Psoas muscle (tissue), 8 donors: Measurements from ENCODE around the gene BLVRA. TPM values are rescaled to one million over a fixed set of nuclear protein-coding genes. Genes with fewer than 3 reads are reported as not detected.

Source experiments
- ATAC-seq, 4 donors: fragments of 200-7000 bp; cut with Tn5 transposase; one replicate each; pipeline ENCODE4 v1.9.1; 2020; ENCODE audit warnings: moderate library complexity in 3 of 4, mild to moderate bottlenecking in 2 of 4
- DNase-seq, 2 donors: peaks; one replicate each; pipeline ENCODE4 v3.0.0-alpha.2; 2020
- H3K27ac ChIP-seq: fragments of 200-600 bp; one replicate; pipeline ENCODE4 v1.8.0; 2022
- H3K27me3 ChIP-seq, 3 donors: fragments of 200-600 bp in 1 of 3; one replicate each; pipeline versions ENCODE4 v1.6.1 to v1.8.0; 2013 to 2022; ENCODE audit warnings: low read length in 2 of 3, mild to moderate bottlenecking in 2 of 3, moderate library complexity in 1 of 3; ENCODE audit not compliant: insufficient read depth in 3 of 3
- H3K36me3 ChIP-seq, 2 donors: fragments of 200-600 bp in 1 of 2; one replicate each; pipeline versions ENCODE4 v1.6.1 to v1.8.0; 2013 to 2022; ENCODE audit warnings: low read depth in 1 of 2, mild to moderate bottlenecking in 1 of 2, moderate library complexity in 1 of 2; ENCODE audit not compliant: insufficient read depth in 1 of 2
- H3K4me1 ChIP-seq: fragments of 200-600 bp; one replicate; pipeline ENCODE4 v1.8.0; 2022
- H3K4me3 ChIP-seq: fragments of 200-600 bp; one replicate; pipeline ENCODE4 v1.8.0; 2022; ENCODE audit warnings: mild to moderate bottlenecking
- H3K9me3 ChIP-seq: fragments of 200-600 bp; one replicate; pipeline ENCODE4 v1.8.0; 2022
- WGBS, 3 donors: extraction: QIAGEN DNeasy Blood & Tissue Kit; methylation state at CpG; one replicate each; pipeline versions ENCODE4 v1.1.6 to v1.1.7; 2013; 5-methylcytosine and 5-hydroxymethylcytosine counted together
- intact Hi-C, 2 donors: fragments of 100-400 bp; cut with DNase I; formaldehyde crosslinking; loops; one replicate each; pipeline versions ENCODE4 v1.11.0 to v1.14.2; 2022
- polyA plus RNA-seq, 3 donors: library from polyadenylated mRNA; stranded (reverse); fragments of 200-250 nt; gene quantifications; one replicate each; pipeline ENCODE4 v1.2.3, GENCODE V29; 2013
- total RNA-seq, 4 donors: library from RNA; stranded (reverse); fragmentation: NEBNext Ultra II Directional in 2 of 4; extraction: Animal tissue kit (Norgen Biotek cat#: 25700) in 2 of 4; gene quantifications; one replicate each; pipeline versions ENCODE4 v1.2.1 to v1.2.4, GENCODE V29; 2021 to 2023
- TF ChIP-seq, protein P1 (sequence below): fragments of 200-600 bp; IDR thresholded peaks from one replicate; pipeline ENCODE4 v1.8.0; 2022; ENCODE audit warnings: antibody characterized with exemption
- donor health status: healthy with polysubstance abuse.
- donor health status: DM: no; HTN: no; CAD: no; lungs with moderate emphysema.
- donor health status: Bipolar disorder and iron deficiency.
- donor health status: healthy.
- donor health status: DM: yes; HTN: yes; CAD: no.
- donor health status: DM: no; HTN: no; CAD: no.
- donor health status: DM: no; HTN: no; CAD: no.
- donor health status: DM: yes; HTN: yes; CAD: no.

The BLVRA gene
- total and polyA plus RNA-seq, 7 donors: 35.8 to 52.9 (median 41.9) TPM

DNA sequence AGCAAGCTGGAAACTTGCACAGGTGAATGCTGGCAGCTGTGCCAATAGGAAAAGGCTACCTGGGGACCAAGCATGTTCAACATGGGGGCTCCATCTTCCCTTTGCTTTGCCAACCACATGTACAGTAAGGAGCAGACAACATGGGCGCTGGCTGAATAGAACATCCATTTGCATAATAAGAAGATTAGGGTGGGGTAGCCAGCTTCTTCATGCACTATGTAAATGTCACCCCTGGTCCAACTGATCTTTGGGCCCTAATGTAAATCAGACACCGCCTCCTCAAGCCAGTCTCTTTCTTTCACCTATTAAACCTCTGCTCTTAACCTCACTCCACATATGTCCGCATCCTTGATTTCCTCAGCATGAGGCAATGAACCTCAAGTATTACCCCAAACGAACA, 84.8 kb downstream of the BLVRA start:
- H3K4me1 ChIP-seq: no peaks in the 10 kb centered on the region
- H3K4me3 ChIP-seq: no peak overlapping the region
- H3K27ac ChIP-seq: no peak overlapping the region
- no peaks in the 10 kb centered on the region for H3K27me3 ChIP-seq
- TF ChIP-seq, protein P1, sequence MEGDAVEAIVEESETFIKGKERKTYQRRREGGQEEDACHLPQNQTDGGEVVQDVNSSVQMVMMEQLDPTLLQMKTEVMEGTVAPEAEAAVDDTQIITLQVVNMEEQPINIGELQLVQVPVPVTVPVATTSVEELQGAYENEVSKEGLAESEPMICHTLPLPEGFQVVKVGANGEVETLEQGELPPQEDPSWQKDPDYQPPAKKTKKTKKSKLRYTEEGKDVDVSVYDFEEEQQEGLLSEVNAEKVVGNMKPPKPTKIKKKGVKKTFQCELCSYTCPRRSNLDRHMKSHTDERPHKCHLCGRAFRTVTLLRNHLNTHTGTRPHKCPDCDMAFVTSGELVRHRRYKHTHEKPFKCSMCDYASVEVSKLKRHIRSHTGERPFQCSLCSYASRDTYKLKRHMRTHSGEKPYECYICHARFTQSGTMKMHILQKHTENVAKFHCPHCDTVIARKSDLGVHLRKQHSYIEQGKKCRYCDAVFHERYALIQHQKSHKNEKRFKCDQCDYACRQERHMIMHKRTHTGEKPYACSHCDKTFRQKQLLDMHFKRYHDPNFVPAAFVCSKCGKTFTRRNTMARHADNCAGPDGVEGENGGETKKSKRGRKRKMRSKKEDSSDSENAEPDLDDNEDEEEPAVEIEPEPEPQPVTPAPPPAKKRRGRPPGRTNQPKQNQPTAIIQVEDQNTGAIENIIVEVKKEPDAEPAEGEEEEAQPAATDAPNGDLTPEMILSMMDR: no peak
- H3K9me3 ChIP-seq: no peaks in the 10 kb centered on the region
- WGBS, 3 donors: 93 to 96% (median 94%) methylated on average over 4 of the region's 4 CpGs
- no peak for DNase-seq
- intact Hi-C loops: no loop called here
- no peak for ATAC-seq
- H3K36me3 ChIP-seq: no peaks in the 10 kb centered on the region

DNA sequence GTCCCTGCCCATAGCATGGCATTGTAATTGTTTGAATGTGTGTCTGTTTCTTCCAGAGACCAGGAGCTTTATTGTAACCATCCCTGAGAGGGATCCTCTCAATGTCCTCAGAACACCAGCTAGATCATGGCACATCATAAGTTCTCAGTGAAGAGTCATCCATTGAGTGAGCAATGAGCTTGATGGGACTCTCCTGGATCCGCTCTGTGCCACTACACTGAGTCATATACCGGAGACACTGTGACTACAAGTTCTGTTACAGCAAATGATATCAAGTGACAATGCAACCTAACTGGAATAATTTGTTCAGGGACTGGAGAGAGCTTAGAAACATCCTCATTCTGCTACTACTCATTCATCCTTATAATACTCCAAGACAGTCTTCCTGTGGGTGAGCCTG, 85.8 kb downstream of the BLVRA start:
- no peak for DNase-seq
- no peaks in the 10 kb centered on the region for H3K9me3 ChIP-seq
- no peaks in the 10 kb centered on the region for H3K36me3 ChIP-seq
- no peak for ATAC-seq
- no peaks in the 10 kb centered on the region for H3K27me3 ChIP-seq
- 85 to 90% (median 87%) methylated on average over 2 of the region's 2 CpGs for WGBS, 3 donors
- no peaks in the 10 kb centered on the region for H3K4me1 ChIP-seq
- no peak overlapping the region for H3K4me3 ChIP-seq
- TF ChIP-seq, protein P1: no peak
- no peak overlapping the region for H3K27ac ChIP-seq
- intact Hi-C loops: no loop called here

DNA sequence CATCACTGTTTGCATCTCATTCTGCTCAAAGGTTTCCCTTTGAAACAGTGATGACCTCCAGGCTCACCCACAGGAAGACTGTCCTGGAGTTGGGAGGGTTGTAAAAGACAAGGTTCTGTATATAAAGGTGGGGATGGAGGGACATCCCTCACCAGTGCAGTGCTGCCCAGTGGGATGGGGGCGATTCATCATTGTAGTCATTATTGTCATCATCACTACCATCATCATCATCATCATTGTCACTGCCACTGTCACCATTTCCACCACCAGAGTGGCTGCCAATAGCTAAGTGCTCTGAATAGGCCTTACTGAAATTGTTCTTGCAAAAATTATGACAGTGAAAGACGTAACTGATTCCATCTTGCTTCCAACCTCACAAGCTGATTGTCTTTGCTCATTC, 86.2 kb downstream of the BLVRA start:
- Histone ChIP-seq H3K36me3 (no peaks in the 10 kb centered on the region), H3K4me1 (no peaks in the 10 kb centered on the region), H3K4me3 (no peak overlapping the region), H3K27ac (no peak overlapping the region), H3K27me3 (no peaks in the 10 kb centered on the region), H3K9me3 (no peaks in the 10 kb centered on the region)
- TF ChIP-seq, protein P1: no peak
- DNase-seq (no peak), ATAC-seq (no peak)
- intact Hi-C loops: no loop called here
- WGBS, 3 donors: 80 to 82% (median 81%) methylated on average over 2 of the region's 2 CpGs

DNA sequence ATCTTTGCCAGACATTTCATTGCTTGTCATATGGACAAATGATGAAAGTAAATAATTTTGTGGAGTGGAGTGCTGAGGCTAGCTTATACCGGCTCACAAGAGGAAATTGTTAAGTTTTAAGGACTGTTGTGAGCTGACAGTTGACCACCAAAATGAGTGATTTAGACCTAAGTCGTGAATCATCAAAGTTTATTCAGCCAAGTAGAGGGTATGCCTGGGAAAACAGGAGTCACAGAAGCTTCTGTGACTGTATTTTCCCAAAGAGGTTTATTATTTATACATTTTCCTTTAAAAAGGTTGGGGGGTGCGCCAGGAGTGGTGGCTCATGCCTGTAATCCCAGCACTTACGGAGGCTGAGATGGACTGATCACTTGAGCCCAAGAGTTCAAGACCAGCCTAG, 89.0 kb downstream of the BLVRA start:
- ATAC-seq (no peak), DNase-seq (no peak)
- Histone ChIP-seq H3K4me1 (no peaks in the 10 kb centered on the region), H3K9me3 (no peaks in the 10 kb centered on the region), H3K27me3 (no peaks in the 10 kb centered on the region), H3K4me3 (no peak overlapping the region), H3K36me3 (no peaks in the 10 kb centered on the region), H3K27ac (no peak overlapping the region)
- 54 to 66% (median 61%) methylated on average over 4 of the region's 4 CpGs for WGBS, 3 donors
- intact Hi-C loops: no loop called here
- TF ChIP-seq, protein P1: no peak

DNA sequence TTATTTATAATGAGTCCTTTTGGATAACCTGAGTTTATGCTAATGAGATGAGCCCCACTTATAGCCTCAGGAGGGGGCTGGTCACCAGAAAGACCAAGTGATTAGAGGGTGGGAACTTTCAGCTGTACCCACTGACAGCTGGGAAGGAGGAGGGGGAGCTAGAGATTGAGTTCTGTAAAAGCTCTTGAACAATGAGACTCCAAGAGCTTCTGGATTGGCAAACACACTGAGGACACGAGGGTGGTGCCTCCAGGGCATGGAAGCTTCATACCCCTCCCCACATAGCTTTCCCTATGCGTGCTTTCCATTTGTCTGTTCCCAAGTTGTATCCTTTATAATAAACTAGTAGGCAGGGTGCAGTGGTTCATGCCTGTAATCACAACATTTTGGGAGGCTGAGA, 90.6 kb downstream of the BLVRA start:
- H3K4me1 ChIP-seq: no peaks in the 10 kb centered on the region
- no peak overlapping the region for H3K4me3 ChIP-seq
- DNase-seq (no peak), ATAC-seq (no peak)
- H3K36me3 ChIP-seq: no peaks in the 10 kb centered on the region
- no peak overlapping the region for H3K27ac ChIP-seq
- no peaks in the 10 kb centered on the region for H3K27me3 ChIP-seq
- intact Hi-C loops: no loop called here
- TF ChIP-seq, protein P1: no peak
- no peaks in the 10 kb centered on the region for H3K9me3 ChIP-seq
- WGBS, 3 donors: 49 to 54% (median 51%) methylated on average over 2 of the region's 2 CpGs
